ENCODE data around the gene PLIN3.
"Not testable (repeated sequence)": the region's sequence is repeated elsewhere in the genome, so short reads cannot be mapped to it uniquely, and the experiment has no call there.

DNA sequence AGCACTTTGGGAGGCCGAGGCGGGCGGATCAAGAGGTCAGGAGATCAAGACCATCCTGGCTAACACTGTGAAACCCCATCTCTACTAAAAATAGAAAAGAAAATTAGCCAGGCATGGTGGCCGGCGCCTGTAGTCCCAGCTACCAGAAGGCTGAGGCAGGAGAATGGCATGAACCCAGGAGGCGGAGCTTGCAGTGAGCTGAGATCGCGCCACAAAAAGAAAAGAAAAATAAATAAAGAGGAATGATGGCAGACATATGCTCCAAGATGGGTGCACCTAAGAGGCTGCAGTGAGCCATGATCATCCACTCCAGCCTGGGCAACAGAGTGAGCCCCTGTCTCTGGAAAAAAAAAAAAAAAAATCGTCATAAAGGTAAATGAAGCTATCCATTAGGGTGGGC lies 21.5 kb downstream of the PLIN3 start:
- TF ChIP-seq, protein P1, sequence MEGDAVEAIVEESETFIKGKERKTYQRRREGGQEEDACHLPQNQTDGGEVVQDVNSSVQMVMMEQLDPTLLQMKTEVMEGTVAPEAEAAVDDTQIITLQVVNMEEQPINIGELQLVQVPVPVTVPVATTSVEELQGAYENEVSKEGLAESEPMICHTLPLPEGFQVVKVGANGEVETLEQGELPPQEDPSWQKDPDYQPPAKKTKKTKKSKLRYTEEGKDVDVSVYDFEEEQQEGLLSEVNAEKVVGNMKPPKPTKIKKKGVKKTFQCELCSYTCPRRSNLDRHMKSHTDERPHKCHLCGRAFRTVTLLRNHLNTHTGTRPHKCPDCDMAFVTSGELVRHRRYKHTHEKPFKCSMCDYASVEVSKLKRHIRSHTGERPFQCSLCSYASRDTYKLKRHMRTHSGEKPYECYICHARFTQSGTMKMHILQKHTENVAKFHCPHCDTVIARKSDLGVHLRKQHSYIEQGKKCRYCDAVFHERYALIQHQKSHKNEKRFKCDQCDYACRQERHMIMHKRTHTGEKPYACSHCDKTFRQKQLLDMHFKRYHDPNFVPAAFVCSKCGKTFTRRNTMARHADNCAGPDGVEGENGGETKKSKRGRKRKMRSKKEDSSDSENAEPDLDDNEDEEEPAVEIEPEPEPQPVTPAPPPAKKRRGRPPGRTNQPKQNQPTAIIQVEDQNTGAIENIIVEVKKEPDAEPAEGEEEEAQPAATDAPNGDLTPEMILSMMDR (IDR thresholded peaks at IDR 0.05; ENCODE audit: low read depth, low read length, poor library complexity, severe bottlenecking): not testable (repeated sequence)
- TF ChIP-seq EZH2phosphoT487 (IDR thresholded peaks at IDR 0.05; ENCODE audit: borderline replicate concordance, low read length): not testable (repeated sequence)
